H1 (cell line): ENCODE measurements around the gene POLR2H. TPM values are rescaled to one million over a fixed set of nuclear protein-coding genes. Genes with fewer than 3 reads are reported as not detected.

Experiments
- BACH1 ChIP-seq: IDR thresholded peaks from 2 replicates; pipeline ENCODE4 v1.6.1; 2012; ENCODE audit warnings: low read length, improper control_type of control experiment
- CREB1 ChIP-seq: IDR thresholded peaks from 2 replicates; pipeline ENCODE4 v1.6.1; 2012; ENCODE audit warnings: inconsistent platforms
- GTF2F1 ChIP-seq: IDR thresholded peaks from 2 replicates; pipeline ENCODE4 v1.6.1; 2012; ENCODE audit warnings: low read depth, low read length, improper control_type of control experiment, borderline replicate concordance
- HDAC6 ChIP-seq: IDR thresholded peaks from one replicate; pipeline ENCODE4 v1.7.1; 2012; ENCODE audit warnings: low read depth, mild to moderate bottlenecking, inconsistent platforms, low read length, moderate library complexity
- JUND ChIP-seq: IDR thresholded peaks from 2 replicates; pipeline ENCODE4 v1.6.1; 2011; ENCODE audit warnings: mild to moderate bottlenecking, improper control_type of control experiment, low read length
- RBBP5 ChIP-seq: IDR thresholded peaks from 2 replicates; pipeline ENCODE4 v1.7.1; 2012; ENCODE audit warnings: low read depth, mild to moderate bottlenecking, inconsistent platforms, low read length, moderate library complexity, borderline replicate concordance
- YY1 ChIP-seq: IDR thresholded peaks from 2 replicates; pipeline ENCODE4 v1.6.1; 2011; ENCODE audit warnings: low read depth, mild to moderate bottlenecking, low read length
- polyA plus RNA-seq, 7 experiments: library from polyadenylated mRNA; depleted of rRNA in 3 of 7; stranded (reverse) in 5 of 7; unstranded in 2 of 7; fragments of >200 nt in 5 of 7; fragments of 200-250 nt in 2 of 7; gene quantifications; 1 replicate in 5 of 7; 2 replicates in 1 of 7; 4 replicates in 1 of 7; pipeline versions ENCODE4 v1.2.1 to v1.2.3, GENCODE V29; 2011 to 2013; ENCODE audit warnings: missing spikeins in 2 of 7, mixed read lengths in 2 of 7
- total RNA-seq: library from RNA; stranded (reverse); fragmentation: NEBNext Ultra II Directional; extraction: Animal tissue kit (Norgen Biotek cat#: 25700); gene quantifications from 2 replicates; pipeline ENCODE4 v1.2.1, GENCODE V29; 2021
- TF ChIP-seq, protein P1 (sequence below): fragments of 300-600 bp; sonication (generic); IDR thresholded peaks from 2 replicates; pipeline ENCODE4 v1.7.1; 2012; ENCODE audit warnings: low read length, moderate library complexity, mild to moderate bottlenecking, inconsistent platforms; ENCODE audit not compliant: insufficient replicate concordance
- TF ChIP-seq, protein P2 (sequence below): IDR thresholded peaks from 2 replicates; pipeline ENCODE4 v1.6.1; 2012; ENCODE audit warnings: inconsistent platforms
- TF ChIP-seq, protein P3 (sequence below): IDR thresholded peaks from 2 replicates; pipeline ENCODE4 v1.6.1; 2011; ENCODE audit warnings: low read depth, mild to moderate bottlenecking, low read length; ENCODE audit not compliant: insufficient read depth

The POLR2H gene
- total and polyA plus RNA-seq, 2 of the 8 experiments (the other 6 are each of a cell fraction or from before 2014, with no cell fraction given) = 113 to 335 TPM

DNA sequence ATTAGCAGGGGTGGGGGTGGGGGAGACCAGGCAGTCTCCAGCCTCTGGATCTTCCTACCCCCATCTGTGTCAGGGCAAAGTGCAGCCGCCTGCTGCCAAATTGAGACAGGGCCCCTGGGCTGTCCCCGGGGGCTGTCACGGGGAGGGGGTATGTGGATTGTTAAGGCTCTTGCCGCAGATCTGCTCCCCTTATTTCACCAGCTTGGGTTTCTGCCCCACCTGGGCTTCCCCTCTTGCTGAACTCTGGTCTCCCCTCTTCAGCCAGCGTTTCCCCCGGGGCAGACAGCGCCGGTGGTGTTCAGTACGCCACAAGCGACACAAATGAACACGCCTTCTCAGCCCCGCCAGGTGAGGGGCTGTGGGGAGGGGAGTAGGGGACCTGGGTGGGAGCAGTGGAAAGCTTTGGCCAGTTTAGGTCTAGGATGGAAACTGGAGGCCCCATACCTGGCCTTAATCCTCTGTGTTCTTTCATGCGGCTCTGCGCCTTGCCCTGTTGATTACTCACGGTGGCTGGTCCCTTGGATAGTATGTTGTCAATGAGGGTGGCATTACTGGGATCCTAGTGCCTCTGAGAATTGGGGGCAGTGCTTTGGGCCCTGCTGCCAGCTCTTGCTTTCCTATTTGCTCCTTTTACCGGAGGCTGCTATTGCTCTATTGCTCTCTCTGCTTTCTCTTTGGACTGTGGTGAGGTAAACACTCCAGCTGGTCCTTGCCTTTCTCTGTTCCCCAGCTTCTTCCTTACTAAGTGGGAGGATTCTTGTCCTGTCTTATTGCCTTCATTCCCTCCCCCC is 45.4 kb upstream of the POLR2H start (continued):
- TF ChIP-seq, protein P1, sequence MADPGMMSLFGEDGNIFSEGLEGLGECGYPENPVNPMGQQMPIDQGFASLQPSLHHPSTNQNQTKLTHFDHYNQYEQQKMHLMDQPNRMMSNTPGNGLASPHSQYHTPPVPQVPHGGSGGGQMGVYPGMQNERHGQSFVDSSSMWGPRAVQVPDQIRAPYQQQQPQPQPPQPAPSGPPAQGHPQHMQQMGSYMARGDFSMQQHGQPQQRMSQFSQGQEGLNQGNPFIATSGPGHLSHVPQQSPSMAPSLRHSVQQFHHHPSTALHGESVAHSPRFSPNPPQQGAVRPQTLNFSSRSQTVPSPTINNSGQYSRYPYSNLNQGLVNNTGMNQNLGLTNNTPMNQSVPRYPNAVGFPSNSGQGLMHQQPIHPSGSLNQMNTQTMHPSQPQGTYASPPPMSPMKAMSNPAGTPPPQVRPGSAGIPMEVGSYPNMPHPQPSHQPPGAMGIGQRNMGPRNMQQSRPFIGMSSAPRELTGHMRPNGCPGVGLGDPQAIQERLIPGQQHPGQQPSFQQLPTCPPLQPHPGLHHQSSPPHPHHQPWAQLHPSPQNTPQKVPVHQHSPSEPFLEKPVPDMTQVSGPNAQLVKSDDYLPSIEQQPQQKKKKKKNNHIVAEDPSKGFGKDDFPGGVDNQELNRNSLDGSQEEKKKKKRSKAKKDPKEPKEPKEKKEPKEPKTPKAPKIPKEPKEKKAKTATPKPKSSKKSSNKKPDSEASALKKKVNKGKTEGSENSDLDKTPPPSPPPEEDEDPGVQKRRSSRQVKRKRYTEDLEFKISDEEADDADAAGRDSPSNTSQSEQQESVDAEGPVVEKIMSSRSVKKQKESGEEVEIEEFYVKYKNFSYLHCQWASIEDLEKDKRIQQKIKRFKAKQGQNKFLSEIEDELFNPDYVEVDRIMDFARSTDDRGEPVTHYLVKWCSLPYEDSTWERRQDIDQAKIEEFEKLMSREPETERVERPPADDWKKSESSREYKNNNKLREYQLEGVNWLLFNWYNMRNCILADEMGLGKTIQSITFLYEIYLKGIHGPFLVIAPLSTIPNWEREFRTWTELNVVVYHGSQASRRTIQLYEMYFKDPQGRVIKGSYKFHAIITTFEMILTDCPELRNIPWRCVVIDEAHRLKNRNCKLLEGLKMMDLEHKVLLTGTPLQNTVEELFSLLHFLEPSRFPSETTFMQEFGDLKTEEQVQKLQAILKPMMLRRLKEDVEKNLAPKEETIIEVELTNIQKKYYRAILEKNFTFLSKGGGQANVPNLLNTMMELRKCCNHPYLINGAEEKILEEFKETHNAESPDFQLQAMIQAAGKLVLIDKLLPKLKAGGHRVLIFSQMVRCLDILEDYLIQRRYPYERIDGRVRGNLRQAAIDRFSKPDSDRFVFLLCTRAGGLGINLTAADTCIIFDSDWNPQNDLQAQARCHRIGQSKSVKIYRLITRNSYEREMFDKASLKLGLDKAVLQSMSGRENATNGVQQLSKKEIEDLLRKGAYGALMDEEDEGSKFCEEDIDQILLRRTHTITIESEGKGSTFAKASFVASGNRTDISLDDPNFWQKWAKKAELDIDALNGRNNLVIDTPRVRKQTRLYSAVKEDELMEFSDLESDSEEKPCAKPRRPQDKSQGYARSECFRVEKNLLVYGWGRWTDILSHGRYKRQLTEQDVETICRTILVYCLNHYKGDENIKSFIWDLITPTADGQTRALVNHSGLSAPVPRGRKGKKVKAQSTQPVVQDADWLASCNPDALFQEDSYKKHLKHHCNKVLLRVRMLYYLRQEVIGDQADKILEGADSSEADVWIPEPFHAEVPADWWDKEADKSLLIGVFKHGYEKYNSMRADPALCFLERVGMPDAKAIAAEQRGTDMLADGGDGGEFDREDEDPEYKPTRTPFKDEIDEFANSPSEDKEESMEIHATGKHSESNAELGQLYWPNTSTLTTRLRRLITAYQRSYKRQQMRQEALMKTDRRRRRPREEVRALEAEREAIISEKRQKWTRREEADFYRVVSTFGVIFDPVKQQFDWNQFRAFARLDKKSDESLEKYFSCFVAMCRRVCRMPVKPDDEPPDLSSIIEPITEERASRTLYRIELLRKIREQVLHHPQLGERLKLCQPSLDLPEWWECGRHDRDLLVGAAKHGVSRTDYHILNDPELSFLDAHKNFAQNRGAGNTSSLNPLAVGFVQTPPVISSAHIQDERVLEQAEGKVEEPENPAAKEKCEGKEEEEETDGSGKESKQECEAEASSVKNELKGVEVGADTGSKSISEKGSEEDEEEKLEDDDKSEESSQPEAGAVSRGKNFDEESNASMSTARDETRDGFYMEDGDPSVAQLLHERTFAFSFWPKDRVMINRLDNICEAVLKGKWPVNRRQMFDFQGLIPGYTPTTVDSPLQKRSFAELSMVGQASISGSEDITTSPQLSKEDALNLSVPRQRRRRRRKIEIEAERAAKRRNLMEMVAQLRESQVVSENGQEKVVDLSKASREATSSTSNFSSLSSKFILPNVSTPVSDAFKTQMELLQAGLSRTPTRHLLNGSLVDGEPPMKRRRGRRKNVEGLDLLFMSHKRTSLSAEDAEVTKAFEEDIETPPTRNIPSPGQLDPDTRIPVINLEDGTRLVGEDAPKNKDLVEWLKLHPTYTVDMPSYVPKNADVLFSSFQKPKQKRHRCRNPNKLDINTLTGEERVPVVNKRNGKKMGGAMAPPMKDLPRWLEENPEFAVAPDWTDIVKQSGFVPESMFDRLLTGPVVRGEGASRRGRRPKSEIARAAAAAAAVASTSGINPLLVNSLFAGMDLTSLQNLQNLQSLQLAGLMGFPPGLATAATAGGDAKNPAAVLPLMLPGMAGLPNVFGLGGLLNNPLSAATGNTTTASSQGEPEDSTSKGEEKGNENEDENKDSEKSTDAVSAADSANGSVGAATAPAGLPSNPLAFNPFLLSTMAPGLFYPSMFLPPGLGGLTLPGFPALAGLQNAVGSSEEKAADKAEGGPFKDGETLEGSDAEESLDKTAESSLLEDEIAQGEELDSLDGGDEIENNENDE = no peak
- TF ChIP-seq RBBP5 (no peak), YY1 (no peak), JUND (no peak), BACH1 (no peak), HDAC6 (no peak), CREB1 (no peak), GTF2F1 (no peak)
- TF ChIP-seq, protein P2, sequence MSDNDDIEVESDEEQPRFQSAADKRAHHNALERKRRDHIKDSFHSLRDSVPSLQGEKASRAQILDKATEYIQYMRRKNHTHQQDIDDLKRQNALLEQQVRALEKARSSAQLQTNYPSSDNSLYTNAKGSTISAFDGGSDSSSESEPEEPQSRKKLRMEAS = no peak
- TF ChIP-seq, protein P3, sequence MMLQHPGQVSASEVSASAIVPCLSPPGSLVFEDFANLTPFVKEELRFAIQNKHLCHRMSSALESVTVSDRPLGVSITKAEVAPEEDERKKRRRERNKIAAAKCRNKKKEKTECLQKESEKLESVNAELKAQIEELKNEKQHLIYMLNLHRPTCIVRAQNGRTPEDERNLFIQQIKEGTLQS = no peak
